ENCODE measurements around the gene SPNS2. TPM values are rescaled to one million over a fixed set of nuclear protein-coding genes. Genes with fewer than 3 reads are reported as not detected.

SPNS2 gene
- total RNA-seq, 1 experiment from 2014 or later = 2.6 TPM

- POLR2A ChIA-PET (ENCODE audit: unreplicated experiment) = no interaction called here
- Histone ChIP-seq H3K4me1 (ENCODE audit: insufficient read depth, low read length) (peaks cover 8% of the 10 kb centered on the region; the same call in 1 of the 2 replicates), H3K27ac (ENCODE audit: low read length) (no peak overlapping the region), H3K27me3 (ENCODE audit: low read length) (no peaks in the 10 kb centered on the region), H2AFZ (ENCODE audit: low read length) (no peak overlapping the region), H3K4me2 (ENCODE audit: low read length) (no peak overlapping the region), H3K79me2 (ENCODE audit: low read length) (no peaks in the 10 kb centered on the region), H3F3A (ENCODE audit: low read length, unreplicated experiment) (no peaks in the 10 kb centered on the region), H3K4me3 (ENCODE audit: low read length) (no peak overlapping the region), H4K20me1 (ENCODE audit: low read length) (no peaks in the 10 kb centered on the region; the same call in 1 of the 2 replicates), H3K9ac (ENCODE audit: low read length) (no peak overlapping the region), H3K9me3 (ENCODE audit: low read length) (no peaks in the 10 kb centered on the region), H3K36me3 (ENCODE audit: low read depth, low read length) (no peaks in the 10 kb centered on the region), H3K9me2 (replicated peaks; ENCODE audit: low read length) (no peaks in the 10 kb centered on the region)
- BruUV-seq (replicated peaks) = no TSS peak
- intact Hi-C loops (cut with micrococcal nuclease) = loop anchor here (10.0 kb wide), 1 partner anchor 110 kb away; no protein-coding TSS in a partner anchor
- ATAC-seq (no peak), DNase-seq (no peak)
- TF ChIP-seq EZH2 (IDR thresholded peaks at IDR 0.05; ENCODE audit: low read length, unreplicated experiment) = no peak
- TF ChIP-seq EZH2phosphoT487 (IDR thresholded peaks at IDR 0.05; ENCODE audit: borderline replicate concordance, low read length) = no peak
- no peak for TF ChIP-seq CTCF (conservative IDR thresholded peaks at IDR 0.05; ENCODE audit: low read depth, low read length)
- CTCF ChIA-PET = no interaction called here
Measured at GRCh38 chr17:4534928-4535666, 36.4 kb downstream of the SPNS2 start.

GRCh38 chr17:4535667-4536258, 37.1 kb downstream of the SPNS2 start:
- H3K4me3 ChIP-seq (ENCODE audit: low read length) = no peak overlapping the region
- TF ChIP-seq EZH2phosphoT487 (IDR thresholded peaks at IDR 0.05; ENCODE audit: borderline replicate concordance, low read length) (no peak), EZH2 (IDR thresholded peaks at IDR 0.05; ENCODE audit: low read length, unreplicated experiment) (no peak), CTCF (conservative IDR thresholded peaks at IDR 0.05; ENCODE audit: low read depth, low read length) (no peak)
- DNase-seq (no peak), ATAC-seq (no peak)
- ChIA-PET POLR2A (ENCODE audit: unreplicated experiment) (no interaction called here), CTCF (no interaction called here)
- no peaks in the 10 kb centered on the region for H3K36me3 ChIP-seq (ENCODE audit: low read depth, low read length)
- no TSS peak for BruUV-seq (replicated peaks)
- H3F3A ChIP-seq (ENCODE audit: low read length, unreplicated experiment) = no peaks in the 10 kb centered on the region
- H3K4me2 ChIP-seq (ENCODE audit: low read length) = no peak overlapping the region
- H3K9ac ChIP-seq (ENCODE audit: low read length) = no peak overlapping the region
- no peak overlapping the region for H3K27ac ChIP-seq (ENCODE audit: low read length)
- no peaks in the 10 kb centered on the region for H3K9me3 ChIP-seq (ENCODE audit: low read length)
- H2AFZ ChIP-seq (ENCODE audit: low read length) = no peak overlapping the region
- peaks cover 8% of the 10 kb centered on the region; the same call in 1 of the 2 replicates for H3K4me1 ChIP-seq (ENCODE audit: insufficient read depth, low read length)
- H3K9me2 ChIP-seq (replicated peaks; ENCODE audit: low read length) = no peaks in the 10 kb centered on the region
- no peaks in the 10 kb centered on the region for H3K79me2 ChIP-seq (ENCODE audit: low read length)
- H4K20me1 ChIP-seq (ENCODE audit: low read length) = no peaks in the 10 kb centered on the region; the same call in 1 of the 2 replicates
- H3K27me3 ChIP-seq (ENCODE audit: low read length) = no peaks in the 10 kb centered on the region
- intact Hi-C loops (cut with micrococcal nuclease) = loop anchor here (10.0 kb wide), 1 partner anchor 111 kb away; no protein-coding TSS in a partner anchor
